Femur (tissue), 1 donor: ENCODE measurements around the gene TEX13D.

Source experiments
- DNase-seq: peaks from one replicate; pipeline ENCODE4 v3.0.0-alpha.2; 2017

TEX13D gene

GRCh38 chrX:124348885-124349453 lies 16.5 kb downstream of the TEX13D start:
- no peak for DNase-seq

- DNase-seq = no peak
These were observed 22.2 kb downstream of the TEX13D start for GRCh38 chrX:124354648-124355047.

- DNase-seq = no peak
These were observed 26.4 kb downstream of the TEX13D start for GRCh38 chrX:124358800-124359383.

- no peak for DNase-seq
These were observed 29.6 kb downstream of the TEX13D start for GRCh38 chrX:124362072-124362471.

GRCh38 chrX:124362761-124363160 lies 30.3 kb downstream of the TEX13D start:
- no peak for DNase-seq

GRCh38 chrX:124369722-124370121 lies 37.3 kb downstream of the TEX13D start:
- no peak for DNase-seq

- no peak for DNase-seq
These were observed 40.9 kb downstream of the TEX13D start for GRCh38 chrX:124373348-124373747.

GRCh38 chrX:124378643-124379042 lies 46.2 kb downstream of the TEX13D start:
- no peak for DNase-seq

GRCh38 chrX:124383354-124383753 lies 50.9 kb downstream of the TEX13D start:
- DNase-seq = no peak

GRCh38 chrX:124386401-124386800 lies 53.9 kb downstream of the TEX13D start:
- no peak for DNase-seq
